HG03097 (cell line): ENCODE measurements around the gene ADAMTSL2.

Experiments
- ATAC-seq: cut with Tn5 transposase; IDR thresholded peaks from one replicate; pipeline ENCODE4 v1.9.1; 2021; ENCODE audit not compliant: unreplicated experiment, low FRiP score

The ADAMTSL2 gene

DNA sequence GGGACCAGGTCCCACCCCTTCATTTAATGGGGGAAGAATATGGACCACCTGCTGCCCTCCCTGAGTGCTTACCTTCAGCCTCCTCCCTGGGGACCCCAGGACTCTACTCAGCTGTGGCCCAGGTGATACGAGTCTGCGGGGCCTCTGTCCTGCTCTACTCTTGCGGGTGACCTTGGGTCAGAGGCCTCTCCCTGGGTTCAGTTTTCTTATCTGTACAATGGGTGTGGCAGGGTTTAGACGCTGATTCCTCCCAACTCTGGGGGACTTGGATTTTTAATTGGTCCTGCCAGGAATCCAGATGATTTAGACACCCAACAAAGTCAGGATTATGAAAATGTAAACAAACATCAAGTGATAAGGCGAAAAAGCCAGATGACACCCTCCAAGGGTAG, 49.7 kb downstream of the ADAMTSL2 start:
- no peak for ATAC-seq

DNA sequence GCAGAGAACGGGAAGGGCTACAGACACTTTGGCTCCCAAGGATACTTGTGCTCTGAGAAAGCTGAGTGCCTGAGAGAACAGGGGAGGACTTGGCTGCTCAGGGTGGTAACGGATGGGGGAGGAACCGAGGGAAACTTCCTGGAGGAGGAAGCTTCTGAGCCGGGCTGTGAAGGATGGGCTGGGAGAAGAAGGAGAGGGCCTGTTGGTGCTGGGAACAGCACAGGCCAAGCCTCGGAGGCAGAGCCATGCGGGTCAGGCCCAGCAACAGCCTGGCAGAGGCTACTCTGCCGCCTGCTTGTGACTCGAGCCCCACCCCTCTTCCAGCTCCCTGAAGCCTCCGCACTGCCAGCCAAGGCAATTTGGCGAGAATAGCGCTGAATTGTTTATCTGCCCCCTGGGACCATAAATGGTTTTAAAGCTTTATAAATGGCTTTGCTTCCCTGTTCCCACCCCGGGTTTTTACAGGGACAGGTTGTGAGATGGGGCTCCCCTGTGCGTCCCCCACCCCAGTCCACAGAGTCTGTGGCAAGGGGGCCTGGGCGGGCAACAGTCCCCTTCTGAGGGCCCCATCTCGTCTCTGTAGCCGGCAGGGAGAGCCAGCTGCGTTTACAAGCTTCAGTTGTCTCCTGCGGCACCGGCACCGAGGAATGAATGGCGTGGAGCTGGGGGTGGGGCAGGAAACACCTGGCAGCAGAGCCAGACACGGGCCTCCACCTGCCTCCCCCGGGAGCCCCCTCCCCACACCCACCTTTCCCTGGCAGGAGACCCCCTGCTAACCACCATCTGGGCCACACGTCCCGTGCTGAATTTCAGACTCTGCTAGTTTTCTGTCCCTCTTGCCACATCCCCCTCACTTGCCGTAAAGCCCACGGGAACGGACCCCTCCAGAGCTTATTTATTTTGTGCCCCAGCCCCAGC, 50.3 kb downstream of the ADAMTSL2 start:
- ATAC-seq: no peak

DNA sequence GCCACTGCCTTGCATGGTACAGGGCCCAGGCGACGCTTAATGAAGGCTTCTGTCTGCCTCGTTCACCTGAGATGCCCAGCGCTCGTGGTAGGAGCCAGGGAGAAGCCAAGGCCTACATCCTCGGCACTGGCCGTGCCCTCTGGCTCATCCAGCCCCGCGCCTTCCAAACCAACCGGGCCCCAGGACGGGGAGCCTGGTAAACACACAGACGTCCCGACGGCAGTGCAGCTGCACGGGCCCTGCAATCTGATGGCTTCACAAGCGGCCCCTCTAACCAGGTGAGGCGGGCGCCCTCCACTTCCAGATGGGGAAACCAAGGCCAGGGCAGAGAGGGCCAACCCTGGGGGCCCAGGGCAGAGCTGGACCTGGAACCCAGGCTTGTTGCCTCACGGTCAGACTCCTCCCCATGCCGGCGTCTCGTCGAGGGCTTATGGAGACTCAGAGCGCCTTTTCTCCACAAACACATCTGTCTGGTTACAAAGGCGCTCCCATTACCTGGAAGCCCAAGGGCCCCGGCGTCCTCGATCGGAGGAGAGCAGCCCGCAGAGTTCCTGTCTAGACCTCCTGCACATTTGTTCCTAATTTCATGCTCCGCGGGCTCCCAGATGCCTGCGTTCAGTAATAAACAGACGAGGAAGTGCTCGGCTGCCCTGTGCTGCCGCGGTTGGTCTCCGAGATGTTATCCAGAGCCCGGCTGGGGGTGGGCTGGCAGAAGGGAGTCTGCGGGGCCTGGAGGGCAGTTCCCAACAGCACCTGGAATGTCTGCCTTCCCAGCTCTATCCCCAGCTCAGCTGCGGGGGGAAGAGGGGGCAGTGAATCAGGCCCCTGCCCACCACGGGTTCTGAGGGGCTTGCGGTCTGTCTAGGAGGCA, 51.2 kb downstream of the ADAMTSL2 start:
- no peak for ATAC-seq

DNA sequence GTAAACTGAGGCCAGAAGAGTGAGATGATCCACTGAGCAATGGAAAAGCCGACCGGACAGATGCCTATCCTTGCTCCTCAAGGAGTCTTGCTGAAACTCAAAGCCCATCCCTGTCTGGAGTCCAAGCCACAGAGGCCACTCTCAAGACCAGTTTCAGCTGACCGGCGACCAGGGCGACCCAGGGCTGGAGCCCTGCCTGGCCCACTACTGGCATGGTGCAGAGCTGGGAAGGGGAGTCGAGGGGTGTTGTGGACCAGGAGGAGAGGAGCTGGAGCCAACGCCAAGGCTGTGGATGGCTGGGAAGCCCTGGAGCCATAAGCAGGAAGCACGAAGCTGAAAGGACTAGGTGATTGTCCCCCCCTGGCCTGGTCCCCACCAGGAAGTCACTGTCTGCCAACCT, 52.5 kb downstream of the ADAMTSL2 start:
- no peak for ATAC-seq

DNA sequence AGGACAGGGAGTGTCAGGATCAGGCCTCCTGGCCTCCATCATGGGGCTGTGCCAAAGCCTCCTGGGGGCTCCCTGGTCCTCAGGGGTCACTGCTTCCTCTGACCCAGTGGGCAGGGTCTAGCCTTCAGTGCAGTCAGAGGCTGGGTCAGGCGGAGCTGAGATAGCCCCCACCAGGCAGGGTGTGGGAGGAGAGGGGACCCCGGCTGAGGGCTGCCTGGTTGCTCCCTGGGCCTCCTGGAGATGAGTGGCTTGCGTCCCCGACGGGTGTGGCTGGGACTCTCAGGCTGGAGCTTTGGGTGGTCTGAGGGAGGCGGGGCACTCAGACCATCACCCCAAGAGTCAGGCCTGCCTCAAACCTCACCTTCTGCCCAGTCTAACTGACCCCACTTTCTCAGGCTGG, 53.0 kb downstream of the ADAMTSL2 start:
- ATAC-seq: no peak

DNA sequence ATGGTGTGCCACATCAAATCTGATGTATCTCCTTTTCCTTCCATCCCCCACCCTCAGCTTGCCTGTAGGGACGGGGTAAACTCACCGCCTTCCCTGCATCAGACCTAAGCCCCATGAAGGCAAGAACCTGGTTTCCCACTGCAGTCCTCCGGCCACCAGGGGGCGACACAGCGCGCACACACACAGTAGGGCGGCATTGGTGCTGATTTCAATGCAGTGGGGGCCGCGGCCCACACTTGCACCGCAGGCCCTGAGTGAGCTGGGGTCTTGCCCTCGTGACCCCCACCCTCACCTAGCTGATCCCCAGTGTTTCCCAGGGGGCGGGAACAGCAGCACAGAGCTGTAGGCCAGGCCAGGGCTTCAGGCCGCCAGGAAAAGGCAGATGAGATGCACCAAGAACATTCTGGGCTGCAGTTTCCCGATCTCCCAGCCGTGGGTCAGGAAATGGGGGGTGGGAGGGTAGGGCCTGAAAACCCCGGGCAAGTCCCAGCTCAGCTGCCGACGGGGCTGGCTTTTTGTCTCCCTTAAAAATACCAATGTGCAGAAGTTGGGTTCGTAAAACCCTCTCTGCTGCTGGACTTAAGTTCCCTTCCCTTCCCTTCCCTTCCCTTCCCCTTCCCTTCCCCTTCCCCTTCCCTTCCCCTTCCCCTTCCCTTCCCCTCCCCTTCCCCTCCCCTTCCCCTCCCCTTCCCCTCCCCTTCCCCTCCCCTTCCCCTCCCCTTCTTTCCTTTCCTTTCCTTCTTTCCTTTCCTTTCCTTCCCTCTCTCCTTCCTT, 55.1 kb downstream of the ADAMTSL2 start:
- no peak for ATAC-seq

DNA sequence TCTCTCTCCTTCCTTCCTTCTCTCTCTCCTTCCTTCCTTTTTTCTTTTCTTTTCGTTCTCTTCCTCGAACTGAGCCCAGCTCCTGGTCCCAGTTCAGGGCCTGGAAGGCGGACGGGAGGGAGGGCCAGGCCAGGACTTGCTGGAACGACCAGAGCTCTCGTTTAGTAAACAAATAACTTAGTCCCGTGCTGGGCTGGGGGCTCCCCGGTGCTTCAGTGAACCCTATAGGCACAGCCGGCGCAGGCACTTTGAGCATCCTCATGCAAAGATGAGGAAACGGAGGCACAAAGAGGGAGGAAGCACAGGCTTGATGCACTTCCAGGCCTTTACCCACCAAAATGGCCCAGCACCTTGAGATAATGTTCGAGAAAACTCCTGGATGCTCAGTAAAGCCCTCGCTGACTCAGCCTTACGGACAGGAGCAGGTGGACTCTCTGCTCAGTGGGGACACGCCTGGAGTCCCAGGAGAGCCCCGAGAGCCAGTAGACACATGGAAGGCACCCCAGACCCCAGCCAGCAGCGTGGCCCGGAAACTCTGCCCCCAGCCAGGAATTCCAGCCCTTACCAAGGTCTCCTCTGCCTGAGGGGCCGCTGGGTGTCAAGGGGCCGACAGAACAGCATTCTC, 55.8 kb downstream of the ADAMTSL2 start:
- ATAC-seq: no peak

DNA sequence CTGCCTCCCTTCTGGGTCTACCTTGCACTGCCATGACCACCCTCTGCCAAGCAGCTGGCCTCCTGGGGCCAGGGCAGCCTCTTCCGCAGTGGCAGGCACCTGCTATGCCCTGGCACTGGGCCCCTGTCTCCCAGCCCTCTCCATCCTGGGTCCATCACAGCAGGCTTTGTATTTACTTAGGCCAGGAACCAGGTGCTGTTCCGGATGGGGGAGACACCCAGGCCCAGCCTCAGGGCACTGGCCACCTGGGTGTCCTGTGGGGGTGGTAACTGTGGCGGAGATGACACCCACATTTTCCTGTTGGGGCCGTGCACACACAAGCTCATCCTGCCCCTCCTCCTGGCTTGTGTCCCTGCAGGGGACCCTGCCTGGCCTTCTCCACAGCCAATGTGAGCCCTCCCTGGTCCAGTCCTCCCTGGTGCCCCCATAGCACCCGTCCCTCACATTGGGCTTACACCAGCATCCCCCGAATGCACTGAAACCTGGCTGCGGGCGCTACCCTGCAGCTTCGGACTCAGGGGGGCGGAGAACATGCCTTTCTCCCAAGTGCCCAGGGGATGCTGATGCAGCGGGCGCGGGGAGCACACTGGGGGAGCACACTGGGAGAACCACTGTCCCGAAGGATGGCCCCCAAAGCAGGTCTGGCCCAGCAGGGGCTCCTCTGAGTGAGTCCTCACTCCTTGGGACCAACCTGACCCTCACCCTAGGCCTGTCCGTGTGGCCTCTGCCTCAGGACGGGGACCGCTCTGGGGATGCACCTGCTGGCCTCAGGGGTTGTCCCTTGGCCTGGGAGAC, 56.8 kb downstream of the ADAMTSL2 start:
- no peak for ATAC-seq

DNA sequence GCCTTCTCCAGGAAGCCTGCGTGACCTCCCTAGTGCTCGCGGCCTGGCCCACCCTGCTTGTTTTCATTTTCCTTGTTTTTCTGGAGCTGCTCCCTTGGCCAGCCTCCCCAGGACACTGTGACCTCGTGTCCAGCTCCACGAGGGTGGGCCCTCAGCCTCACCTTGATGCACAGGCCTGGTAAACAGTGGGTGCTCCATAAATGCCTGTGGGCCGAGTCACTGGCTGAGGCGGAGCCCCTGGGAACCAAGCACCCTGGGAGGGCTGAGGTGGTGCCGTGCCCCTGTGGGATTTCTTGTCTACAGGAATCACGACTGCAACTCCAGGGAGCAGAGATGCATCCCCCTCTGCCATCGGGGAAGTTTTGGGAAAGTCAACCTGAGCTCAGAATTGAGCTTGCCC, 57.5 kb downstream of the ADAMTSL2 start:
- ATAC-seq: no peak

DNA sequence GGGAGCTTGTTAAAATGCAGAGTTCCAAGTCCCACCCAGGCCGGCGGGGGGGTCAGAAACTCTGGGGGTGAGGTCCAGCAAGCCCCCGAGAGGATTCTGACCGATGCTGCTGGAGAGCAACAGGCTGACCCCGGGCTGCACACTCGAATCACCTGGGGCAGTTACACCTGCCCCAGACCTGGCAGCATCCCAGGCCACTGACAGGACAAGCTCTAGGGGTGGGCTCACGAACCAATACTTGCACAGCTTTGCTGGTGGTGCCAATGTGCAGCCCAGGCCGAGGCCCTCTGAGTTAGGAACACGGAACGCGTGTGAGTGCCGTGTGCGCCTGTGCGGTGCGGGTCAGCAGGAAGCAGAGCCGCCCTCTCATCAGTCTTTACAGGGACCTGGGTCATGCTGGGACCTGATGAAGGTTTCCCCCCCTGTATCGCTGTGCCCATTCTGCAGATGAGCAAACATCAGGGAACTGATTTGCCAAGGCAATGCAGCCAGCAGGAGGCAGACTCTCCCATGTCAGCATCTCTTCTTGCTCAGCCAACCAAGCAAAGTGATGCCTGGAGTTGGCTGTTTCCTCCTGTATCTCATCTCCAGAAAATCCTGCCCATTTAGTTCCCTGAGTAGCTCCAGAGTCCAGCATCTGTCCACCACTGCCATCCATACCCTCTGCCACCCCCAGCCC, 58.4 kb downstream of the ADAMTSL2 start:
- no peak for ATAC-seq

DNA sequence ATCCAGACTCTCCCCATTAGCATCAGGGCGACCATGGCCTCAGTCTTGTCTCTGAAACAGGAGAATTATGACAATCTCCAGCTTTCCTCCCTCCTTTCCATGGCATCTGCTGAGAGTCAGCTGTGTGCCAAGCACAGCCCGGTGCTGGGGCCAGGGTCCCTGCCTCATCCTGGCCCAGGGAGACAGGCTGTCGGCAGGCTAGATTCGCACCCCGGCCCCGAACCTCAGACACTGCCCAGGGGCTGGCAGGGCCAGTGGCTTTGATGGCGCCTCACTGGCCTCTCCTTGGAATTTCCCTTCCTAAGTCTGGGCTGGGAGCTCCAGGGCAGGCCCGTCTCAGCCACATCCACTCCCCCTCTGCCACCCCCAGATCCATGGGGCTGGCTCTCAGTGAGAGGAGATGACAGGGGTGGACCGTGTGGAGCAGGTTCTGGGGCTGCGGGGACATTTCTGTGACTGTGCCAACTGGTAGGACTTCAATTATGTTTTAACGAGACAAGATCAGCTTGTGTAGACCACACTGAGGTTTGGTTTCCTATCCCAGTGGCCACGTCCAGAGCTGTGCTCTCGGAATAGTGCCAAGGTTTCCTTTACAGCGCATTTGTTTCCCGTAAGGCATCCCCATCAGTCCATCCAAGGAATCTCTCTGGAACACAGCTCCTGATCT, 59.2 kb downstream of the ADAMTSL2 start:
- ATAC-seq: no peak

DNA sequence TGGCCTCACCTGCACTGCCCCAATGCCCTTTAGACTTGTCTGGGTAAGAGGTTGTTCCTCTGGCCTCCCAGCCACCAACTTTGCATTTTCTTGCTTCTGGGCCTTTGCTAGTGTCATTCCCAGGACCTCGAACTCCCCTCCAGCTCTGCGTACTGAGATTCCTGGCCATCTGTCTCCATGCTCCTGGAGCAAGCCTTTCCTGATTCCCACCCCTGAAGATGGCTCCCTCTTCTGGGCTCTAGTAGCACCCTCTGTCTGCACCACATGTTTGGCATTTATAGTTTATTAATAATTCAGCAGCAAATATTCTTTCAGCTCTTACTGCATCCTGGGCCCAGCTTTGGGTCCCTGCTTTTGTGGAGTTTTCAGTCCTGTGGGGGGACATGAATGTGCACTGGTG, 59.8 kb downstream of the ADAMTSL2 start:
- ATAC-seq: no peak

DNA sequence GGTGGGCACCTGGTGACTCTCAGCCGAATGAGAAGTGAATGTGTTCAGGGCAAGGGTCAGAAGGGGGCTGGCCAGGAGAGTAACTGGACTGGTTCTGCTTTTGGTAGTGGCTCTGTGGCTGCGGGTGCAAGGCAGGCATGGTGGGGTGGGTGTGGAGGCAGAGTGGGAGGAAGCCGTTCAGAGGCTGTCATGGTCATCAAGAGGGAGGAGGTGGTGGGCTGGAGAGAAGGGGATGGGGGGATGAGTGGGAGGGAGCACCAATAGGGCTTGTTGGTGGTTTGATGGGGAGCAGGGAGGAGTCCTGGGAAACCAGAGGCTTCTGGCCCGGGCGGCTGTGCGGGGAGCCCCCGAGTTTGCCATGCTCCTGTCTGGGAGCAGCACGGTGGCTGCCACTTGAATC, 61.4 kb downstream of the ADAMTSL2 start:
- ATAC-seq: no peak

DNA sequence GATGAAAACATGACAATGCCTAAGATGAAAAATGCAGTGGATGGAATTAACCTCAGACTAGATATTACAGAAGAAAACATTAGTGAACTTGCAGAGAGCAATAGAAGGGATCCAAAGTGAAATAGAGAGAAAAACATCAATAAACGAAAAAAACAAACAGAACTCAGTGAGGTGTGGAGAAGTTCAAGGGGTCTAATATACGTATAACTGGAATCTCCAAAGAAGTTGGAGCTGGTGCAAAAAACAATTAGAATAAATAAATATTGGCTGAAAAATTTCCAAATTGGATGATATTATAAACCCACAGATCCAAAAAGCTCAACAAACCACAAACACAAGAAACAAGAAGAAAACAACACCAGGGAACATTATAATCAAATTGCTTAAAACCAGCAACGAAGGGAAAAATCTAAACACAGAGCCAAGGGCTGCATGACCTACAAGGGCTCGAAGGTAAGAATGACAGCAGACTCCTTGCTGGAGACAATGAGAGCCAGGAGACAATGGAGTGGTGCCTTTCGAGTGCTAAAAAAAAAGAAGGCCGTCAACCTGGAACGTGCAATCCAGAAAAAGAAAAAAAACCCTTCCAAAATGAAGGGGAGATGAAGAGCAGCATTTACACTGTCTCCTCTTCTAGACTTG, 62.9 kb downstream of the ADAMTSL2 start:
- ATAC-seq: no peak

DNA sequence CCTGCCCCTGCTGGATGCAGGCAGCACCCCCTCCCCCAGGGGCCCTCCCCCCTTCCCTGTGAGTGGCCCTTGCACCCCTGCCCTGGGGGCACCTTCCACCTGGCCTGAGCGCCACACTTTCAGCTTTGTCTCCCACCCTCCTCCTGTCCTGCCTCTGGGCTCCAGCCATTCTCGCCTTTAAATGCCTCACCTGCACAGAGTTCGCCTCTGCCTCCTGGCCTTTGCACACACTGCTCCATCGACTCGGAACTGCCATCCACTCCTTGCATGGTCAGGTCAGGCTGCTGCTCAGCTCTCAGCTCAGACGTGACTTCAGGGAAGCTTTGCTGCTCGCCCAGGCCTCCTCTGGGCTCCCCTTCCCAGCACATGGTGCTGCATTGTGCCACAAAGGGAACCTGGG, 64.5 kb downstream of the ADAMTSL2 start:
- no peak for ATAC-seq

DNA sequence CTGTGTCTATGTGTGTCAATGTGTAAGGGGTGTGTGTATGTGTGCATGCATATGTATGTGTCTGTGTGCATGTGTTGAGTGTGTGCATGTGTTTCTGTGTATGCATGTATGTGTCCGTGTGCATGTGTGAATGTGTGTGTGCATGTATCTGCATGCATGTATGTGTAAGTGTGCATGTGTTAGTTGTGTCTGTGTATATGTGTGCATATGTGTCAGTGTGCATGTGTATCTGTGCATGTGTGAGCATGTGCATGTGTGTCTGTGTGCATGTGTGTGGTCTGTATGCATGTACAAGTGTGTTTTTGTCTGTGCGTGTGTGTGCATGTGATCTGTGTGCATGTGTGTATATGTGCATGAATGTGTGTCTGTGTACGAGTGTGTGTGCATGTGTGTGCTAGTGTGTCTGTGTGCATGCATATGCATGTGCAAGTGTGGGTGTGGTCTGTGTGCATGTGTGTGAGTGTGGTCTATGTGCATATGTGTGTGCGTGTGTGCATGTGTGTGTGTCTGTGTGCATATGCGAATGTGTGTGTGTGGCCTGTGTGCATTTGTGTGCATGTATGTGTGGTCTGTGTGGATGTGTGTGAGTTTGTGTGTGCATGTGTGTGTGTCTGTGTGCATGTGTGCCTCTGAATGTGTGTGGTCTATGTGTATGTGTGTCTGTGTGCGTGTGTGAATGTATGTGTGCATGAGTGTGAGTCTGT, 65.1 kb downstream of the ADAMTSL2 start:
- no peak for ATAC-seq

DNA sequence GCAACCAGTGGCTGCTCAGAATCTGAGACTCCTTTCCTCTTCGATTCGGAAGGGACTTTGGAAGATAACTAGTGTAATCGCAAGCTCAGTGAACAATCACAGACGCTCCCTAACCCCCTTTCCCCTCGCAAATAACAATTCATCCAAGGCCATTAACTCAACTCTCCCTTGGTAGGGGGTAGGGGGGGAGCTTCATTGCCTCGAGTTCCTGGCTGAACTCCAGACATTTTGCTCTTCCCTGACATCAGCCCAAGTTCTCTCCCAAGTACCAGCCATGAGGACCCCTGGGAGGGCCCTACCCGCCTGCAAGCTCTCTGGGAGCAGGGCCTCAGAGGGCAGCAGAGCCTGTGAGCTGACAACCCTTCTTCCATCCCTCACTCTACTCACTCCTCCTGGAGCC, 66.2 kb downstream of the ADAMTSL2 start:
- no peak for ATAC-seq

DNA sequence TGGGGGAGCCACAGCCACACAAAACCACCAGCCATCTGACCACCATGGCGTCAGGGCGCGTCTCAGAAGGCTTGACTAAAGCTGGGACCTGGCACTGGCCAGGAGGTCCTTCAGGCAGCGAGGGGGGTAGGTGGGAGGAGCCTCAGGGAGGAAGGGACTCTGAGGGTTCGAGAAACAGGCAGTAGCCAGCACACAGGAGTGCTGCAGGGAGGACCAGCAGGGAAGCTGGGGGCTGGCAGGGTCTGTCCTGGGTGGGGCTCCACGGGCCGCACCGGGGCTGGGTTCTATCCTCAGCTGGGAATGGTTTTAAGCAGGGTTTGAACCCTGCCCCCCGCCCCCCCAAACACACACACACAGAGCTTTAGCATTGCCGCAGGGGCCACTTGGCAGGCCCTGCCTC, 67.2 kb downstream of the ADAMTSL2 start:
- no peak for ATAC-seq
